ENCODE measurements around the gene NTNG1.
A peak's percentile ranks its signal among the peaks of the same experiment; 100 is the strongest.

The NTNG1 gene

GRCh38 chr1:107405236-107405635, 264.4 kb downstream of the NTNG1 start:
- peak; percentile 3 for DNase-seq (ENCODE audit: low read depth)

- no peak for DNase-seq (ENCODE audit: low read depth)
Measured at GRCh38 chr1:107407011-107407410, 266.2 kb downstream of the NTNG1 start.

GRCh38 chr1:107413546-107413945, 272.7 kb downstream of the NTNG1 start:
- no peak for DNase-seq (ENCODE audit: low read depth)

DNA sequence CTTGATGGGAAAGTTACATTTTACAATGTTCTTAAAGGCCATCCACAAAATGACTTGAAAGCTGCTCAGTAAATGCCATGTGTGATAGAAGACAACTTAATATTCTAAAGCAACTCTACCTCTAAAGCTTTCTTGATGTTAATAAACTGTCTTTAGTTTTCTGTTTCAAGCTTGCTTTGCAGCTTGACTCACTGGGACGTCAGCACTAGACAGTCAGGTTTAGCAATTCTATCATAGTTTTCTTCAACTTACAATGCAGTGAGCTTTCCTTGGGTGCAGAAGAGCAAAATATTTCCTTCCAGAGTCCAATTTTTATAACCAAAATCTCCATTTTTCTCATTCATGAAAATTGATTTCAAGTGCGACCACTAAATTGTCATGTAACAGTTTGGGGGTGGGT, 273.1 kb downstream of the NTNG1 start:
- DNase-seq (ENCODE audit: low read depth) = no peak

GRCh38 chr1:107414550-107414949, 273.7 kb downstream of the NTNG1 start:
- no peak for DNase-seq (ENCODE audit: low read depth)

DNA sequence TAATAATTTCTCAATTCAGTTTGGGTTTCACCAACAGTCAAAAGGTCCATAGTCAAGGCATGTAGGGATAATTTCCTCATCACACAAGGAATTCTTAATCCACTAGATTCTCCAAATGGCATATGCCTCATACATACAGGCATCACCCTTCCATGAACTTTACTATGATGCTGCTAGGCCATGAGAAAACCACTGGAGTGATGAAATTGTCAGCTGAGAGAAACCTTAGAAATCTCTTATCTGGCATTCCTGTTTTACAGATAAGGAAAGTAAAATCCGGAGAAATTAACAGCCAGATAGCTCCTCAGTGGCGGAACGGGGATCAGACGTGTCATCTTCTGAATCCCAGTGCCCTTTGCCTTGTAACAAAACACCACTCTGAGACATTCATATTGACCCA, 274.4 kb downstream of the NTNG1 start:
- no peak for DNase-seq (ENCODE audit: low read depth)

DNA sequence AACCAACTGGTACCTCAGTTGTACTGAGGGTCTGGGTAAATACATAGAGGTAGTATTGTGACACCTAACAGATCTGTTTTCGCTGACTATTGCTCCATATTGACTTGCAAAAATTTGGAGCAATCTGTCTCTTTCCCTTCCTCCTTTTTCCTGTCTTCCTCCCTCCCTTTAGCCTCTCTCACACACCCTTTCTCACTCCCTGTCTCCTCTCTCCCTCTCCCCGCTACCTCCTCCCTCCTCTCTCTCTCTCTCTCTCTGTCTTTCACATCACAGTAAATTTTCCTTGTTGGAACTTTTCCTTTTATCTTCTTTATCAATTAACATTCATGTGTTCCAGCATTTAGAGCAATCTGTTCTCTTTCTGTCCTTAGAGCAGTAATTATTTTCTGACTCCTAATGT, 278.2 kb downstream of the NTNG1 start:
- DNase-seq (ENCODE audit: low read depth) = no peak

- DNase-seq (ENCODE audit: low read depth) = no peak
Measured at GRCh38 chr1:107422901-107423300, 282.1 kb downstream of the NTNG1 start.

DNA sequence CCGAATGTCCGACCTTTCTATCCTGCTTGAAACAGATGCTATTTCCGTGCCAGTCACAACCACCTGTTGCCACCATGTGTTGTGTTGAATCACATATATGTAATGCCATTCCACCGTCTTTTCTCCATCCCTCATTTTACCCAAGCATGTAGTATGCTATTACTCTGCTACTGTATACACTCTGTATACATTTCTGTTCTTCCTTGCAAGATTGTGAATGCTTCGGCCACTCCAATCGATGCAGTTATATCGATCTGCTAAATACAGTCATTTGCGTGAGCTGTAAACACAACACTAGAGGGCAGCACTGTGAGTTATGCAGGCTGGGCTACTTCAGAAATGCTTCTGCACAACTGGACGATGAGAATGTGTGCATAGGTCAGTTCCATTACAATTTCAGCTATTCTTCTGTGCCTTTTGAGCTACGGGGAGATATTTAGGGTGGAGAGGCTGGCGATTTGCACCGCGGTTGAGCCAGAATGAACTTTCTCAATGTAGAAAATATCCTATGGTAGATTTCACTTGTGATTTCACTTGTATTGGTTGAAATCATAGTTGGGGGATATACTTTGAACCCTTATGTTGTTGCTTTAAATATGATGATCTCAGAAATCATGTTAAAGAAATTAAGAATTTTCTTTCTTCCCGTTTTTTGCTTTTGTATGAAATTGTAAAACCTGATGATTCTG, 289.8 kb downstream of the NTNG1 start:
- DNase-seq (ENCODE audit: low read depth) = peak; percentile 11

DNA sequence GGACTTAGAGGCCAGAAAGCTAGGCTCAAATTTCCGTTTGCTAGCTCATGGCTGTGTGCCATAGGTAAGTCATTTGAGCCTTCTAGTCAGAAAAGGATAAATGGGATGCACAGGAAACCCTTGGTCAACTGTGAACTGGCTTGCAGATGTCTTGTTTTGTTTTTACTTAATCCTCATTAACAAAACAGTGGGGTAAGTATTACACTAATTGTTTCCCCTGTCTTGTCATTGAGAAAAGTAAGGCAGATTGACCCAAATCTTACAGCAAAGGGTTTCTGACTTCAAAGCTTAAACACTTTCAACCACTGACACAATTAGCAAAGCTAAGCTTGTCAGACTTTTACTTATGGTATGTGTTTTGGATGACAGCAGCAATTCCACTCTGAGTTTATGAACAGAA, 291.3 kb downstream of the NTNG1 start:
- DNase-seq (ENCODE audit: low read depth) = no peak

DNA sequence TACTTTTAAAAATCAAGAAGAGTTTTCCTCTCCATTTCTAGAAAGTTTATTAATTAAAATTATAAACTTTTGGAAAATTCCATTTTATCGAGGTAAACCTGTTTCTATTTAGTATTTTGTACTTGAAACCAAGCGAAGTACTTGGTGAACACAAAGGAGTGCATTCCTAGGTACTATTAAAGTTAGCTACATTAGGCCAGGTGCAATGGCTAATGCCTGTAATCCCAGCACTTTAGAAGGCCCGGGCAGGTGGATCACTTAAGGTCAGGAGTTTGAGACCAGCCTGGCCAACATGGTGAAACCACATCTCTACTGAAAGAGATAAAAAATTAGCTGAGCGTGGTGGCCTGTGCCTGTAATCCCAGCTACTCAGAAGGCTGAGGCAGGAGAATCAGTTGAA, 292.2 kb downstream of the NTNG1 start:
- DNase-seq (ENCODE audit: low read depth) = no peak

- no peak for DNase-seq (ENCODE audit: low read depth)
Measured at GRCh38 chr1:107433635-107434360, 293.0 kb downstream of the NTNG1 start.

- no peak for DNase-seq (ENCODE audit: low read depth)
Measured at GRCh38 chr1:107434361-107434693, 293.5 kb downstream of the NTNG1 start.

DNA sequence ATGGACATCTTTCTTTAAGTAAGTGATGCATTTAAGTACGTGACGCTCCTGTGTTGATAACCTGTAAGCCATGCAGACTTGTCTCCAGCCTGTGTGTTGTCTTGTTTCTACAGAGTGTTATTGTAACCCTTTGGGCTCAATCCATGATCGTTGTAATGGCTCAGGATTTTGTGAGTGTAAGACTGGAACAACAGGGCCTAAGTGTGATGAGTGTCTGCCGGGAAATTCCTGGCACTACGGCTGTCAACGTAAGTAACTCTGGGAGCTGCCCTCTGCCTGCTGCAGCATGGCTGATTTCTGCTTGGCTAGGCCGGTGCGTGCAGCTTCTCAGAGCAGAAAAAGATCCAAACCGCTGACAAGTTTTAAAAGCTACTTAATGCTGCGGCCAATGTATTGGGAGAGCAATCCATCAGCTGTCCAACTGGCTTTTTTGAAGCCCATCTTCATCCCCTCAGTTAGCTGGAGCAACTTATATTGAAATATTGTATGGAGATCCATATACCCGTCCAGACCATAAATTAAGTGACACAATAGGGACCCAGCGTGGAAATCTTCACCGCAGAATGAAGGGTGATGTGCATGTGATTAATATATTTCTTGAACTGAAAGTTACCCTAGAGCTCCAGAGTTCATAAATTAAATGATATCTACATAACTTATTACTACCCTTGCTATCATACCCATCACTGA, 295.9 kb downstream of the NTNG1 start:
- DNase-seq (ENCODE audit: low read depth) = no peak

DNA sequence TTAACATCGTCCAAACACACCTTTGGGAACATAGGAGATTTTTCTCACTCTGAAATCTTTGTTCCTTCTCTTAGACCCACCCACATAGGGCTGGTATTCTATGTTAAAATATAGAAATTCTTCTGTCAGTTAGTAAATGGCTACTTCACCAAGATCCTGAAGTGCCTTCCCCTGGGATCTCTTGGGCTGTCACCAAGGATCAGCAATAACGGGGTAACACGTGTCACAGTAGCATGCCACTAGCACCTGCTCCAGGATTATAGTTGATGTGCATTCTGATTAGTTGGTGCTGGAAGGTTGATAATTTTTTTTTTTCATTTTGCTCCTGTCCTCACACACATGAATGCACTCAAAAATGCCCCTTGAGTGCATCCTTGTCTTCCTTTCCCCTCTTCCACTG, 298.7 kb downstream of the NTNG1 start:
- no peak for DNase-seq (ENCODE audit: low read depth)

DNA sequence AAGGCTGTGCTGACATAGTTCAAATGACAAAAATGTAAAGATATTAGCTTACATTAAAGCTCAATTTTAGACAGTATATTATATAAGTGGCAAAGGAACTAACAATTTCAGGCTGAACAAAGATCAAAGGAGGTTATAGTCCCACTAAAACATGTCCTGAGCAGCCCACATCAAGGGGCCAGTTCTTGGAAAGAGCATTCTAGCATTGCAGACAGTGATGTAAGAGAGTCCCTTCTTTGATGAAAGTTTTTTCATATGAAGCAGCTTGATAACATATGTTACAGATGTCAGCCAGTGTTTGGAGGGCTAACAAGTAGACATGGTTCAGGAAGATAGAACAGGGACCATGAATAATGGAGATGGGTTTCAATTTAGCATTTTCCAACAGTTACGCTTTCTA, 301.7 kb downstream of the NTNG1 start:
- DNase-seq (ENCODE audit: low read depth) = no peak

GRCh38 chr1:107443027-107443426, 302.2 kb downstream of the NTNG1 start:
- DNase-seq (ENCODE audit: low read depth) = no peak

- no peak for DNase-seq (ENCODE audit: low read depth)
Measured at GRCh38 chr1:107443860-107444259, 303.0 kb downstream of the NTNG1 start.

- DNase-seq (ENCODE audit: low read depth) = no peak
Measured at GRCh38 chr1:107444302-107444701, 303.5 kb downstream of the NTNG1 start.

GRCh38 chr1:107449326-107449725, 308.5 kb downstream of the NTNG1 start:
- no peak for DNase-seq (ENCODE audit: low read depth)

DNA sequence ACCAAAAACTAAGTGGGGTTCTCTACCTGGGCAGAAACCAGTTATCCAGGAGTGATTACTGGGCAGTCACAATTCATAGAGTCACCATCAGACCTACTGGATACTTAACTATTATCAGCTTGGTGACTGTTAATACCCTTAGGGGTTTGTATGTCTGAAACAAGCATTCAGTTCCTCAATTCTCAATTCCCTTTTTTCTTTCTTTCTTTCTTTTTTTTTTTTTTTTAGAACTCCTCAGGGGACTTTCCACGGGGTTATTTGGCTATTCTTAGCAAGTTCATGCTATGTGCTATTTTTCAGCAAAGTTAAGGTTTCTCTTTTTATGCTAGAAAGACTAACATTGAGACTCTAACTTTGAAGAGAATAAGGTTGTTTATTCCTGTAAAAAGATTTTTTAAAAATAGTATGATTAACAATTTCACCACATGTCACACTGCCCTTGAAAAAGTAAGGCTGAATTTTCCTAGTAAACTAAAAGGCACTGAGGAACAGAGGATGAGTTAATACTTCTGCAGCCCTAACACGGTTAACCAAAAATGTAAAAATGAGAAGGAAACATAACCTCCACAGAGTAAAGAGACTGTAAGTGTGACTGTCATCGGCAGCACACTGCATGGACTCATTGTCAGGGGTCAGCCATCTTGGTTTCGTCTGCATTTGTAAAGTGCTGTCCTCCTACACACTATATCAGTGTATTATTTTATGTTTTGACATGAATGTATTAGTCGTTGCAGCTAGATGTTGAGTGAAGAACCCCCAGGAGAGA, 310.2 kb downstream of the NTNG1 start:
- no peak for DNase-seq (ENCODE audit: low read depth)

DNA sequence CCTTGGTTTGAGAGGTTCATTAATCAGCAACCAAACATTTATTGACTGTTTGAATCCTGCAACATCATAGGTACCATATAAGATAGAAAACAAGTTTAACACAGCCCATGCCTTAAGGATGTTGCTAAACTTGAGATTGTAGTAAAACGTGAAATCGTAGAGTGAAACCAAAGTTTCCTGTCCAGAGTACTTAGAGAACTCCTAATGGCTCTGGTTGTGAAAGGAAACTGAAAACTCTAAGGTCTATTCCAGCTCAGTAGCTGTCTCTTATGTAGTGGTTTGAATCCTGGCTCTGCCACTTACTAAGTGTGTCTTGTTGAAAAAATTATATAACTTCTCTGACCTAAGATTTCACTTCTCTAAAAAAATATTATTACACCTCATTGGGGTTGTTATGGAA, 310.9 kb downstream of the NTNG1 start:
- no peak for DNase-seq (ENCODE audit: low read depth)

GRCh38 chr1:107454791-107455190, 314.0 kb downstream of the NTNG1 start:
- no peak for DNase-seq (ENCODE audit: low read depth)

Data from iris pigment epithelial cell (primary cell).